ENCODE results near the gene CCSER1.

Gene CCSER1

GRCh38 chr4:90145319-90145718 is 18.1 kb downstream of the CCSER1 start:
- no peaks in the 10 kb centered on the region for H4K20me1 ChIP-seq (ENCODE audit: low read depth, low read length)
- H3K9me3 ChIP-seq (ENCODE audit: insufficient read depth, low read length): no peaks in the 10 kb centered on the region
- H2AFZ ChIP-seq (ENCODE audit: low read depth, low read length, severe bottlenecking): no peak overlapping the region
- no peak overlapping the region for H3K27ac ChIP-seq (ENCODE audit: low read depth, low read length)
- H3K79me2 ChIP-seq (ENCODE audit: insufficient read depth, low read length): no peaks in the 10 kb centered on the region
- H3K4me2 ChIP-seq (ENCODE audit: low read depth, low read length, poor library complexity, severe bottlenecking): no peak overlapping the region
- H3F3A ChIP-seq (ENCODE audit: insufficient read depth): no peaks in the 10 kb centered on the region
- no peak overlapping the region for H3K9ac ChIP-seq (ENCODE audit: low read length)
- no peaks in the 10 kb centered on the region for H3K36me3 ChIP-seq (ENCODE audit: low read length)
- no peaks in the 10 kb centered on the region for H3K9me2 ChIP-seq (replicated peaks; ENCODE audit: insufficient read depth, low read length)
- no peaks in the 10 kb centered on the region for H3K27me3 ChIP-seq (ENCODE audit: low read length)
- TF ChIP-seq EZH2phosphoT487 (conservative IDR thresholded peaks at IDR 0.05; ENCODE audit: low read length) (no peak), CTCF (IDR thresholded peaks at IDR 0.05; ENCODE audit: insufficient read depth, low read length, poor library complexity, severe bottlenecking) (no peak)
- H3K4me3 ChIP-seq (ENCODE audit: insufficient read depth, low read length, poor library complexity, severe bottlenecking): no peak overlapping the region

- no peaks in the 10 kb centered on the region for H3F3A ChIP-seq (ENCODE audit: insufficient read depth)
- H3K4me2 ChIP-seq (ENCODE audit: low read depth, low read length, poor library complexity, severe bottlenecking): no peak overlapping the region
- no peak overlapping the region for H3K9ac ChIP-seq (ENCODE audit: low read length)
- TF ChIP-seq CTCF (IDR thresholded peaks at IDR 0.05; ENCODE audit: insufficient read depth, low read length, poor library complexity, severe bottlenecking) (no peak), EZH2phosphoT487 (conservative IDR thresholded peaks at IDR 0.05; ENCODE audit: low read length) (no peak)
- no peaks in the 10 kb centered on the region for H3K9me3 ChIP-seq (ENCODE audit: insufficient read depth, low read length)
- no peaks in the 10 kb centered on the region for H3K36me3 ChIP-seq (ENCODE audit: low read length)
- no peak overlapping the region for H2AFZ ChIP-seq (ENCODE audit: low read depth, low read length, severe bottlenecking)
- no peaks in the 10 kb centered on the region for H3K79me2 ChIP-seq (ENCODE audit: insufficient read depth, low read length)
- no peak overlapping the region for H3K4me3 ChIP-seq (ENCODE audit: insufficient read depth, low read length, poor library complexity, severe bottlenecking)
- no peak overlapping the region for H3K27ac ChIP-seq (ENCODE audit: low read depth, low read length)
- H3K9me2 ChIP-seq (replicated peaks; ENCODE audit: insufficient read depth, low read length): no peaks in the 10 kb centered on the region
- no peaks in the 10 kb centered on the region for H3K27me3 ChIP-seq (ENCODE audit: low read length)
- H4K20me1 ChIP-seq (ENCODE audit: low read depth, low read length): no peaks in the 10 kb centered on the region
These were observed 19.1 kb downstream of the CCSER1 start for GRCh38 chr4:90146306-90146705.

GRCh38 chr4:90148574-90149148 is 21.5 kb downstream of the CCSER1 start:
- Histone ChIP-seq H3K4me2 (ENCODE audit: low read depth, low read length, poor library complexity, severe bottlenecking) (no peak overlapping the region), H3K9me2 (replicated peaks; ENCODE audit: insufficient read depth, low read length) (no peaks in the 10 kb centered on the region), H3K9me3 (ENCODE audit: insufficient read depth, low read length) (no peaks in the 10 kb centered on the region), H3K4me3 (ENCODE audit: insufficient read depth, low read length, poor library complexity, severe bottlenecking) (no peak overlapping the region), H4K20me1 (ENCODE audit: low read depth, low read length) (no peaks in the 10 kb centered on the region), H3K27ac (ENCODE audit: low read depth, low read length) (no peak overlapping the region), H2AFZ (ENCODE audit: low read depth, low read length, severe bottlenecking) (no peak overlapping the region), H3K27me3 (ENCODE audit: low read length) (no peaks in the 10 kb centered on the region), H3K36me3 (ENCODE audit: low read length) (no peaks in the 10 kb centered on the region), H3K79me2 (ENCODE audit: insufficient read depth, low read length) (no peaks in the 10 kb centered on the region), H3F3A (ENCODE audit: insufficient read depth) (no peaks in the 10 kb centered on the region), H3K9ac (ENCODE audit: low read length) (no peak overlapping the region)
- no peak for TF ChIP-seq EZH2phosphoT487 (conservative IDR thresholded peaks at IDR 0.05; ENCODE audit: low read length)
- no peak for TF ChIP-seq CTCF (IDR thresholded peaks at IDR 0.05; ENCODE audit: insufficient read depth, low read length, poor library complexity, severe bottlenecking)

All from SU-DHL-6 (cell line).